Right atrium auricular region (tissue), 2 donors: ENCODE data around the gene ENTR1. TPM values are rescaled to one million over a fixed set of nuclear protein-coding genes. Genes with fewer than 3 reads are reported as not detected.
"Not testable (repeated sequence)": the region's sequence is repeated elsewhere in the genome, so short reads cannot be mapped to it uniquely, and the experiment has no call there.

ENCODE experiments used
- DNase-seq: peaks from one replicate; pipeline ENCODE4 v3.0.0-alpha.2; 2019; ENCODE audit warnings: low spot score
- H3K27ac ChIP-seq, 2 donors: fragments of 200-600 bp; sonication (generic); 1 replicate in 1 of 2; 2 replicates in 1 of 2; pipeline ENCODE4 v1.5.1; 2016 to 2019
- H3K27me3 ChIP-seq, 2 donors: fragments of 200-600 bp; sonication (generic); one replicate each; pipeline versions ENCODE4 v1.5.1 to v1.6.0; 2017 to 2019
- H3K36me3 ChIP-seq: fragments of 200-600 bp; sonication (generic); one replicate; pipeline ENCODE4 v1.5.1; 2016
- H3K4me1 ChIP-seq, 2 donors: fragments of 200-600 bp; sonication (generic); one replicate each; pipeline versions ENCODE4 v1.5.1 to v1.6.0; 2017 to 2019
- H3K4me3 ChIP-seq, 2 donors: fragments of 200-600 bp; sonication (generic); 1 replicate in 1 of 2; 2 replicates in 1 of 2; pipeline ENCODE4 v1.5.1; 2017 to 2019; ENCODE audit warnings: mild to moderate bottlenecking in 1 of 2, moderate library complexity in 1 of 2
- H3K9me3 ChIP-seq, 2 donors: fragments of 200-600 bp; sonication (generic); one replicate each; pipeline ENCODE4 v1.5.1; 2019
- CTCF ChIP-seq, 2 donors: fragments of 200-600 bp; sonication (generic); IDR thresholded peaks; one replicate each; pipeline ENCODE4 v1.5.1; 2019; ENCODE audit warnings: antibody characterized with exemption in 2 of 2
- total RNA-seq, 2 donors: library from RNA; depleted of rRNA; stranded (reverse); fragments of >200 nt; gene quantifications; one replicate each; pipeline ENCODE4 v1.1.0, GENCODE V29; 2016

ENTR1 gene
- total RNA-seq, 2 donors from 2014 or later: 10.3 to 17.6 TPM

GRCh38 chr9:136431782-136432350, 21.5 kb upstream of the ENTR1 start:
- Histone ChIP-seq H3K27me3 (no peaks in the 10 kb centered on the region), H3K9me3 (no peaks in the 10 kb centered on the region), H3K36me3 (peaks cover 21% of the 10 kb centered on the region), H3K4me3 (no peak overlapping the region), H3K4me1 (peaks cover 0 to 7% of the 10 kb centered on the region in 2 donors), H3K27ac (no peak overlapping the region)
- no peak for DNase-seq
- TF ChIP-seq CTCF (IDR thresholded peaks at IDR 0.05): no peak

GRCh38 chr9:136430588-136431234, 20.3 kb upstream of the ENTR1 start:
- H3K36me3 ChIP-seq: peaks cover 21% of the 10 kb centered on the region

GRCh38 chr9:136429683-136430491, 19.5 kb upstream of the ENTR1 start:
- H3K36me3 ChIP-seq: peaks cover 23% of the 10 kb centered on the region
- H3K9me3 ChIP-seq: no peaks in the 10 kb centered on the region
- H3K4me1 ChIP-seq: no peaks in the 10 kb centered on the region
- no peak for DNase-seq
- no peak for TF ChIP-seq CTCF (IDR thresholded peaks at IDR 0.05)
- H3K4me3 ChIP-seq: no peak overlapping the region
- no peaks in the 10 kb centered on the region for H3K27me3 ChIP-seq
- H3K27ac ChIP-seq: no peak overlapping the region

More at GRCh38 chr9:136430588-136431234, 20.3 kb upstream of the ENTR1 start:
- Histone ChIP-seq H3K9me3 (no peaks in the 10 kb centered on the region), H3K4me1 (no peaks in the 10 kb centered on the region), H3K27ac (no peak overlapping the region), H3K4me3 (no peak overlapping the region), H3K27me3 (no peaks in the 10 kb centered on the region)
- no peak for DNase-seq
- TF ChIP-seq CTCF (IDR thresholded peaks at IDR 0.05): no peak

GRCh38 chr9:136429075-136429628, 18.7 kb upstream of the ENTR1 start:
- no peak for TF ChIP-seq CTCF (IDR thresholded peaks at IDR 0.05)
- H3K4me1 ChIP-seq: no peaks in the 10 kb centered on the region
- no peaks in the 10 kb centered on the region for H3K27me3 ChIP-seq
- no peaks in the 10 kb centered on the region for H3K9me3 ChIP-seq
- H3K27ac ChIP-seq: no peak overlapping the region
- no peak overlapping the region for H3K4me3 ChIP-seq
- peaks cover 30% of the 10 kb centered on the region for H3K36me3 ChIP-seq
- DNase-seq: no peak

- no peaks in the 10 kb centered on the region for H3K27me3 ChIP-seq
- no peak overlapping the region for H3K4me3 ChIP-seq
- DNase-seq: no peak
- no peak overlapping the region for H3K27ac ChIP-seq
- no peaks in the 10 kb centered on the region for H3K4me1 ChIP-seq
- no peak for TF ChIP-seq CTCF (IDR thresholded peaks at IDR 0.05)
- H3K36me3 ChIP-seq: peaks cover 48% of the 10 kb centered on the region
- H3K9me3 ChIP-seq: no peaks in the 10 kb centered on the region
Observed at GRCh38 chr9:136426787-136427186, 16.4 kb upstream of the ENTR1 start.

GRCh38 chr9:136425367-136425766, 15.0 kb upstream of the ENTR1 start:
- not testable (repeated sequence) for H3K27ac ChIP-seq, H3K4me1 ChIP-seq, H3K27me3 ChIP-seq, H3K9me3 ChIP-seq, DNase-seq, H3K4me3 ChIP-seq
- H3K36me3 ChIP-seq: peaks cover 62% of the 10 kb centered on the region
